ENCODE data around the gene SAG. TPM values are rescaled to one million over a fixed set of nuclear protein-coding genes. Genes with fewer than 3 reads are reported as not detected.
"Not testable (repeated sequence)": the region's sequence is repeated elsewhere in the genome, so short reads cannot be mapped to it uniquely, and the experiment has no call there.

SAG gene
- total RNA-seq, 1 experiment from 2014 or later = not detected

- no peak for DNase-seq (ENCODE audit: low spot score)
These were observed 22.0 kb downstream of the SAG start for GRCh38 chr2:233329489-233330135.

GRCh38 chr2:233331536-233331935 lies 23.9 kb downstream of the SAG start:
- DNase-seq (ENCODE audit: low spot score) = no peak

GRCh38 chr2:233332125-233332524 lies 24.5 kb downstream of the SAG start:
- no peak for DNase-seq (ENCODE audit: low spot score)

- no peak for DNase-seq (ENCODE audit: low spot score)
These were observed 27.3 kb downstream of the SAG start for GRCh38 chr2:233334915-233335314.

GRCh38 chr2:233336091-233336490 lies 28.5 kb downstream of the SAG start:
- not testable (repeated sequence) for DNase-seq (ENCODE audit: low spot score)

- no peak for DNase-seq (ENCODE audit: low spot score)
These were observed 28.9 kb downstream of the SAG start for GRCh38 chr2:233336541-233336940.

GRCh38 chr2:233338046-233338445 lies 30.4 kb downstream of the SAG start:
- no peak for DNase-seq (ENCODE audit: low spot score)

GRCh38 chr2:233338812-233339368 lies 31.3 kb downstream of the SAG start:
- DNase-seq (ENCODE audit: low spot score) = no peak

GRCh38 chr2:233339427-233339826 lies 31.8 kb downstream of the SAG start:
- no peak for DNase-seq (ENCODE audit: low spot score)

- no peak for DNase-seq (ENCODE audit: low spot score)
These were observed 33.7 kb downstream of the SAG start for GRCh38 chr2:233341296-233341695.

GRCh38 chr2:233342301-233342700 lies 34.7 kb downstream of the SAG start:
- DNase-seq (ENCODE audit: low spot score) = no peak

GRCh38 chr2:233343171-233343705 lies 35.6 kb downstream of the SAG start:
- no peak for DNase-seq (ENCODE audit: low spot score)

- DNase-seq (ENCODE audit: low spot score) = no peak
These were observed 38.8 kb downstream of the SAG start for GRCh38 chr2:233346376-233346775.

- no peak for DNase-seq (ENCODE audit: low spot score)
These were observed 39.3 kb downstream of the SAG start for GRCh38 chr2:233346930-233347329.

- peak; percentile 51 for DNase-seq (ENCODE audit: low spot score)
These were observed 41.7 kb downstream of the SAG start for GRCh38 chr2:233349005-233349998.

- DNase-seq (ENCODE audit: low spot score) = peak; percentile 86
These were observed 43.1 kb downstream of the SAG start for GRCh38 chr2:233350708-233351107.

- no peak for DNase-seq (ENCODE audit: low spot score)
These were observed 43.8 kb downstream of the SAG start for GRCh38 chr2:233351423-233351822.

GRCh38 chr2:233352141-233352842 lies 44.7 kb downstream of the SAG start:
- no peak for DNase-seq (ENCODE audit: low spot score)

GRCh38 chr2:233353101-233353768 lies 45.6 kb downstream of the SAG start:
- DNase-seq (ENCODE audit: low spot score) = no peak

- peak; percentile 48 for DNase-seq (ENCODE audit: low spot score)
These were observed 46.3 kb downstream of the SAG start, which contains the start of gene DGKD for GRCh38 chr2:233353769-233354499. TSS of gene DGKD (plus strand) at chr2:233354494. CDS start at chr2:233354519, 25 bp downstream.

Data from HT-29 (cell line).